Kidney (tissue), 14 donors: ENCODE data around the gene MYEOV. TPM values are rescaled to one million over a fixed set of nuclear protein-coding genes. Genes with fewer than 3 reads are reported as not detected.

Experiments used
- DNase-seq, 5 donors: peaks; one replicate each; pipeline ENCODE4 v3.0.0-alpha.2; 2013 to 2020
- FAIRE-seq: peaks from 2 replicates; lab custom pipeline; 2012; peaks lifted over from hg19 to GRCh38; lab: Jason Lieb, UNC
- H3K27ac ChIP-seq, 2 donors: one replicate each; pipeline ENCODE4 v1.7.0; 2013; ENCODE audit warnings: low read depth in 2 of 2, low read length in 2 of 2, inconsistent platforms in 1 of 2
- H3K27me3 ChIP-seq: one replicate; pipeline ENCODE4 v1.7.1; 2013; ENCODE audit warnings: low read length, inconsistent platforms; ENCODE audit not compliant: control insufficient read depth, insufficient read depth
- H3K36me3 ChIP-seq, 3 donors: one replicate each; pipeline versions ENCODE4 v1.7.0 to v1.7.1; 2013; ENCODE audit warnings: low read length in 3 of 3, control low read depth in 1 of 3, inconsistent platforms in 1 of 3; ENCODE audit not compliant: insufficient read depth in 3 of 3, control insufficient read depth in 2 of 3
- H3K4me1 ChIP-seq, 3 donors: one replicate each; pipeline versions ENCODE4 v1.7.0 to v1.7.1; 2013; ENCODE audit warnings: low read length in 3 of 3, inconsistent platforms in 1 of 3, low read depth in 1 of 3; ENCODE audit not compliant: control insufficient read depth in 2 of 3, insufficient read depth in 2 of 3
- H3K4me3 ChIP-seq, 3 donors: one replicate each; pipeline versions ENCODE4 v1.7.0 to v1.8.1; 2013; ENCODE audit warnings: low read length in 3 of 3, control low read depth in 1 of 3, inconsistent platforms in 1 of 3
- H3K9ac ChIP-seq, 3 donors: one replicate each; pipeline versions ENCODE4 v1.7.0 to v1.7.1; 2013; ENCODE audit warnings: low read length in 3 of 3, control low read depth in 1 of 3, inconsistent platforms in 1 of 3
- H3K9me3 ChIP-seq, 3 donors: one replicate each; pipeline versions ENCODE4 v1.7.0 to v1.7.1; 2013; ENCODE audit warnings: low read length in 3 of 3, control low read depth in 1 of 3, inconsistent platforms in 1 of 3; ENCODE audit not compliant: control insufficient read depth in 2 of 3, insufficient read depth in 1 of 3
- CTCF ChIP-seq: IDR thresholded peaks from 3 replicates; pipeline ENCODE4 v1.5.1; 2012; ENCODE audit warnings: mild to moderate bottlenecking, moderate library complexity, borderline replicate concordance; ENCODE audit not compliant: insufficient read depth; ENCODE audit errors: extremely low read depth
- intact Hi-C: fragments of 100-400 bp; cut with DNase I; formaldehyde crosslinking; loops from one replicate; pipeline ENCODE4 v1.11.1; 2022
- polyA plus RNA-seq: library from polyadenylated mRNA; stranded (reverse); fragments of 350-450 nt; fragmentation: Illumina TruSeq; extraction: RNeasy Lipid Tissue Mini Kit (QIAGEN cat#74804); gene quantifications from one replicate; pipeline ENCODE4 v1.2.3, GENCODE V29; 2014; ENCODE audit warnings: low read depth, low replicate concordance; ENCODE audit not compliant: insufficient read depth
- total RNA-seq: library from RNA; stranded (reverse); fragmentation: NEBNext Ultra II Directional; extraction: Animal tissue kit (Norgen Biotek cat#: 25700); gene quantifications from one replicate; pipeline ENCODE4 v1.2.1, GENCODE V29; 2021
- donor health status: control.
- donor health status: control.
- donor health status: control.
- donor health status: control.
- donor health status: control.
- donor health status: DM: yes; HTN: yes; CAD: no.
- donor health status: Normal renal cell carcinoma (clear cell type).

The MYEOV gene
- total and polyA plus RNA-seq, 2 donors from 2014 or later: 2.6 TPM; not detected in 1

DNA sequence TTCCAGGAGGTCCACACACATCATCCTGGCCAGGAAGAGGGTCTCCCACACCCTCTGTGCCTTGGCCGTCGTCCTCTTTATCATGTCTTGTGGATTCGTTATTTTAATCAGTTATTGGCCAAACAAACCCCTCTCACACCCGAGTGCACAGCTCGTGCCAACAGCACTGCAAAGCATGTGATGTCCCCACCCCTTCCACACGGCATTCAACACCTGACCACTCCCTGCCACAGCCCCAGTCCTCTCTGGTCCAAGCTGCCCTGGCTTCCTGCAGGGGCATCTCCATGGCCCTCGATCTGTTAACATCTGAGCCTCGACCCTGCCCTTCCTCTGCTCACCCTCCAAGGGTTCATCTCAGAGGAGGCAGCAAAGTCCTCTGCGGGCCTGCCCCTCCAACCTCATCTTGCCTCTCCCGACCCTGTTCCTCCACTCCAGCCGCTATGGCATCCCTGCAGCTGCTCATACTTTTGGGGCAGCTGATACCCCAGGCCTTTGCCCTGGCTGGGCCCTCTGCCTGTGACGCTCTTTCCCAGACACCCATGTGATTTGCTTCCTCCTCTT lies 14.0 kb downstream of the MYEOV start:
- no peaks in the 10 kb centered on the region for H3K36me3 ChIP-seq
- no peak for FAIRE-seq
- no peak overlapping the region for H3K9ac ChIP-seq
- TF ChIP-seq CTCF: no peak
- intact Hi-C loops: no loop called here
- peaks cover 0 to 4% (median 4%) of the 10 kb centered on the region in 3 donors for H3K4me1 ChIP-seq
- no peak for DNase-seq
- no peaks in the 10 kb centered on the region for H3K9me3 ChIP-seq
- H3K27ac ChIP-seq: no peak overlapping the region
- H3K27me3 ChIP-seq: no peaks in the 10 kb centered on the region
- no peak overlapping the region for H3K4me3 ChIP-seq

DNA sequence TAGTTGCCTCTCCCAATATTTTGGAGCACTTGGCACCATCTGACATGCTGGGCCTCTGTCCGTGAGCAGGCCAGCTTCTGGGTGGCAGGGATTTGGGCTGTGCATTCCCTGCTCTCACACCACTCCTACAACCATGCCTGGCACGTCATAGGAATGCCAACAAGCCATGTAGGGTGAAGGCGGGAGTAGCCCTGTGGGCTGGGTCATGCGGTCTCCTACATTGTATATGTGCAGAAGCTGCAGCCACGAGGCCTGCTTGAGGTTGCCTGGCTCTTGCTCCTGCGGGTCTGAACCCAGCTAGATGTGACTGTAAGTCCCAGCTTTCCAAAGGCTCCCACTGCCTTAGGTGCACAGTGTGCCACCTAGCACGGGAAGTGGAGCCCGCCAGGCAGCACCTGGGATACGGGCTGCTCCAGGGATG lies 14.5 kb downstream of the MYEOV start:
- no peak overlapping the region for H3K4me3 ChIP-seq
- no peak overlapping the region for H3K9ac ChIP-seq
- no peak for DNase-seq
- H3K4me1 ChIP-seq: peaks cover 0 to 4% (median 4%) of the 10 kb centered on the region in 3 donors
- no peak for FAIRE-seq
- TF ChIP-seq CTCF: no peak
- no peaks in the 10 kb centered on the region for H3K36me3 ChIP-seq
- intact Hi-C loops: no loop called here
- H3K27me3 ChIP-seq: no peaks in the 10 kb centered on the region
- no peaks in the 10 kb centered on the region for H3K9me3 ChIP-seq
- no peak overlapping the region for H3K27ac ChIP-seq

DNA sequence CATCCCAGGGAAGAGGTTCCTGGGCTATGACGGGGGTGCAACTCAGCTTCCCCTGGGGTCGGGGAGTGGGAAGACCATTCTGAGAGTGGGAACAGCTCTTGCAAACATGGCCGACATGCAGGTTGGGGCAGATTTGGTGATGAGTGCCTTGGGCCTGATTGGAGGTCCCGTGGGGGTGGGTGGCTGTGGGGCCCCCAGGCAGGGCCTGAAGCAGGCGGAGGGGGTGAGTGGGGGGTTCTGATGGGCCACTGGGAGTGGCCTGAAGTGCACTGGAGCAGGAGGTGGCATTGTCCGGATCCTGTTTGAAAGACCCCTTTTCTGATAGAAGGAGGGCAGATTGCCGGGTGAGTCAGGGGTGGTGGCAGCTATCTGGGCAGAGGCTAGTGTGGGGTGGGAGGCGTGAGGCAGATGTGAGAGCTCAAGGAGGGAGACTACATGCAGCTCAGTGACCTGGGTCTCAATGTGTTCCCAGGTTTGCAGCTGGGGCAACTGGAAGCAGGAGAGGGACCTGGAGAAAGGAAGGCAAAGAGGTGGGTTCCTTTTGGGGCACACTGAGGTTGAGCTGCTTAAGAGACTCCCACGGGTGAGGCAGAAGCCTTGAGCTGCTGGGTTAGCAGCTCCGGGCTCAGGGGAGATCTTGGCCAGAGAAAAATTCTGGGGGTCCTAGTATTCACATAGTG lies 15.1 kb downstream of the MYEOV start:
- Histone ChIP-seq H3K27ac (no peak overlapping the region), H3K9ac (no peak overlapping the region), H3K9me3 (no peaks in the 10 kb centered on the region), H3K4me1 (peaks cover 0 to 4% (median 4%) of the 10 kb centered on the region in 3 donors), H3K36me3 (no peaks in the 10 kb centered on the region), H3K27me3 (no peaks in the 10 kb centered on the region), H3K4me3 (no peak overlapping the region)
- TF ChIP-seq CTCF: no peak
- FAIRE-seq: no peak
- intact Hi-C loops: no loop called here
- DNase-seq: no peak
